GM12872 (cell line): ENCODE measurements around the gene COPS6.

Experiments used
- TF ChIP-seq, protein P1 (sequence below): IDR thresholded peaks from 3 replicates; pipeline ENCODE4 v1.5.1; 2011; ENCODE audit warnings: low read depth, mild to moderate bottlenecking, low read length, moderate library complexity; ENCODE audit not compliant: insufficient read depth

COPS6 gene

GRCh38 chr7:100132697-100133151 is 44.0 kb downstream of the COPS6 start:
- TF ChIP-seq, protein P1, sequence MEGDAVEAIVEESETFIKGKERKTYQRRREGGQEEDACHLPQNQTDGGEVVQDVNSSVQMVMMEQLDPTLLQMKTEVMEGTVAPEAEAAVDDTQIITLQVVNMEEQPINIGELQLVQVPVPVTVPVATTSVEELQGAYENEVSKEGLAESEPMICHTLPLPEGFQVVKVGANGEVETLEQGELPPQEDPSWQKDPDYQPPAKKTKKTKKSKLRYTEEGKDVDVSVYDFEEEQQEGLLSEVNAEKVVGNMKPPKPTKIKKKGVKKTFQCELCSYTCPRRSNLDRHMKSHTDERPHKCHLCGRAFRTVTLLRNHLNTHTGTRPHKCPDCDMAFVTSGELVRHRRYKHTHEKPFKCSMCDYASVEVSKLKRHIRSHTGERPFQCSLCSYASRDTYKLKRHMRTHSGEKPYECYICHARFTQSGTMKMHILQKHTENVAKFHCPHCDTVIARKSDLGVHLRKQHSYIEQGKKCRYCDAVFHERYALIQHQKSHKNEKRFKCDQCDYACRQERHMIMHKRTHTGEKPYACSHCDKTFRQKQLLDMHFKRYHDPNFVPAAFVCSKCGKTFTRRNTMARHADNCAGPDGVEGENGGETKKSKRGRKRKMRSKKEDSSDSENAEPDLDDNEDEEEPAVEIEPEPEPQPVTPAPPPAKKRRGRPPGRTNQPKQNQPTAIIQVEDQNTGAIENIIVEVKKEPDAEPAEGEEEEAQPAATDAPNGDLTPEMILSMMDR = peak; percentile 99

DNA sequence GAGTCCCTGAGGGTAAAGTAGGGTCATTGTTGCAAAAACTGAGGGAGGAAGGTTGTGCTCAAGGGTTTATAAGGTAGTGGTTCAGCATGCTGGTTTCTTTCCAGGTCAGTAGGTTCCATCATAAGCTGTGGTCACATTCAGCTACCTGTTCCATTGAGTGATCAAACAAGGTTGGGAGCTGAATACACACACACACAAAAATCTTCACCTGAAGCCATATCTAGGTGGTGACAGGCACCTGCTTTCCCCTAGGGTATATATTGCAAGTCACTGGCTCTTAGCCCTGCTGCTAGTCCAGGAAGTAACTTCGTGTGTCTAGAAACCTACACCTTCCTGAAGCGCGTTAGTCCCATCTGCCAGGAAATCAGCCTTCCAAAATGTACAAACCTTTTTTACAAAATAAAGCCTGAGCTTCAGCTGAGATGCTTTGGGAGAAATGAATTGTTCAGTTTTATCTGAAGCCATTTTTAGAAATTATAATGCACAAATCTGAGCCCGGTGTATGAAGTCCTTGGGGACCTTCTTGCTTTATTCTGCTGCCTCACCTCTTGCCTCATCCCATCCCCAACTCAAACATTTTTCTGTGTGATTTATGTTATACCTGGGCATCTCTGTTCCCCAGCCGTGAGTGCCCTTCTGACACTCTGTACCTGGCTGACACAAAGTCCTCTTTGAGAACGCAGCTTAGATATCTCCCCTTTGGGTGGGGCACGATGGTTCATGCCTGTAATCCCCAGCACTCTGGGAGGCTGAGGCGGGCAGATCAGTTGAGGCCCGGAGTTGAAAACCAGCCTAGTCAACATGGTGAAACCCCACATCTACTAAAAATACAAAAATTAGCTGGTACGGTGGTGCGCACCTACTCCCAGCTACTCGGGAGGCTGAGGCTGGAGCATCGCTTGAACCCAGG is 49.3 kb downstream of the COPS6 start:
- TF ChIP-seq, protein P1 = no peak

- TF ChIP-seq, protein P1 = no peak
Observed at GRCh38 chr7:100141555-100141949, 52.8 kb downstream of the COPS6 start.
